Germinal center (tissue), 1 donor: ENCODE results near the gene RAC3.

Experiments
- DNase-seq: peaks from one replicate; pipeline ENCODE4 v3.0.0; 2012; ENCODE audit warnings: mixed read lengths, low spot score

RAC3 gene

DNA sequence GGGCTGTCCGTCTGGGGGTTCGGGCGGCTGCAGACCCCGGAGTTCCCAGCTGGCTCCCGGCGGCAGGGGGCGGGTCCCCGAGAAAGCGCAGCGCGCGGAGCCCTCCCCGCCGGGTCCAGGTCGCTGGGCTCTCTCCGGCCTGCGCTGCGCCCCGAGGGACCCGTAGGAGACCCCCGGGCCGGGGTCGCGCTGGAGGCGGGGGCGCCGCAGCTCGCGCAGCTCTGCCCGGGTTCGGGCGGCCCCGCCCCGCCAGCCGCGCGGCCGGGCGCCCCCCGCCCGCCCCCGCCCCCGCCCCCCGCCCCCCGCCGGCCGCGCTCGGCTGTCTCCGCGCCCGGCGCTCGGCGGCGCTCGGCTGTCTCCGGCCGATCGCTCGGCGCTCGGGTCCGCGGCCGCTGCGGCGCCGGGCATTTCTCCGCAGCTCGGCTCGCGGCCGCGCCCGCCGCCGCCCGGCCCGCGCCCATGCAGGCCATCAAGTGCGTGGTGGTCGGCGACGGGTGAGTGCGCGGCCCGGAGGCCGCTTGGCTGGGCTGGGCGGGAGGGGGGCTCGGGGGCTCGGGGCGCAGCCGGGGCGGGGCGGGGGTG lies at the start of gene RAC3:
Gene RAC3 (plus strand): TSS at position 376 of the 582 bp plus-strand sequence. CDS start 84 bp downstream, at position 460.
- DNase-seq: no peak

DNA sequence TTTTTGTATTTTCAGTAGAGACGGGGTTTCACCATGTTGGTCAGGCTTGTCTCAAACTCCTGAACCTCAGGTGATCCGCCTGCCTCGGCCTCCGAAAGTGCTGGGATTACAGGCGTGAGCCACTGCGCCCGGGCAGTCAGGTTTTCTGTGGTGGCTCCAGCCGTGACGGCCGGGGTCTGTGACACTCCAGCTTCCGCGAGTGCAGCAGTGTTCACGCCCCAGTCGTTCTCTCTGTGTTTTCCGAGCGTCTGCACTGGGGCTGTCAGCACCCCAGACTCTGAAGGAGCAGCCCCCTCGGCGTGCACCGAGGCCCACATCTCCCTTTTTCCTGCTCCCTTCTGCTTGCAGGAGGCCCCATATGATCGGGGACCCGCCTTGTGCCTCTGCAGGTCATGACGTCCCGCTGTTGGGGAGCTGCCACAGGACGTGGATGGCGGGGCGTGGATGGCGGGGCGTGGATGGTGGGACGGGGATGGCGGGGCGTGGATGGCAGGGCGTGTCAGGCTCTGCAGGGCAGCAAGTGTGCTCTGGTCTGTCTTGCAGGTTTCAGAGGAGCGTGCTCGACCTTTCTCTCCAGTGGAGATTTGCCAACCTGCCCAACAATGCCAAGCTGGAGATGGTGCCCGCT lies 48.4 kb upstream of the RAC3 start:
- DNase-seq: no peak

- DNase-seq: no peak
These were observed 47.7 kb upstream of the RAC3 start for GRCh38 chr17:81983639-81984373.

DNA sequence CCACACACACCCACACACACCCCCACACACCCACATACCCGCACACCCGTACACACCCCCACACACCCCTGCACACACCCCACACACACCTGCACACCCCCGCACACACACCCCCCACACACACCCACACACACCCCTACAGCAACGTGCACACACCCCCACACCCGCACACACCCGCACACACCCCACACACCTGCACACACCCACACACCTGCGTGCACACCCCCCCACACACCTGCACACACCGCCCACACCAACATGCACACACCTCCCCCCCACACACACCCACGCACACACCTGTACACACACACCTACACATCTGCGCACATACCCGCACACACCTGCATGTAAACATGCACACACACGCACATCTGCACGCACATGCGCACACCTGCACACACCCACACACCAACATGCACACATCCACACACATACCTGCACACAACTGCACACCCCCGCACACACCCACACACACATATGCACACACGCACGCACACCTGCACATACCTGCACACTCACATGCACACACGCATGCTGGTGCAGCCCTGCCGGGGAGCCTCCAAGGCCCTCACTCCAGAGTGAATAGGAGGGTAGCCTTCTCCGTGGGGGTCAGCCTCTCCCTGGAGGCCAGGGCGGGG lies 46.6 kb upstream of the RAC3 start:
- no peak for DNase-seq

DNA sequence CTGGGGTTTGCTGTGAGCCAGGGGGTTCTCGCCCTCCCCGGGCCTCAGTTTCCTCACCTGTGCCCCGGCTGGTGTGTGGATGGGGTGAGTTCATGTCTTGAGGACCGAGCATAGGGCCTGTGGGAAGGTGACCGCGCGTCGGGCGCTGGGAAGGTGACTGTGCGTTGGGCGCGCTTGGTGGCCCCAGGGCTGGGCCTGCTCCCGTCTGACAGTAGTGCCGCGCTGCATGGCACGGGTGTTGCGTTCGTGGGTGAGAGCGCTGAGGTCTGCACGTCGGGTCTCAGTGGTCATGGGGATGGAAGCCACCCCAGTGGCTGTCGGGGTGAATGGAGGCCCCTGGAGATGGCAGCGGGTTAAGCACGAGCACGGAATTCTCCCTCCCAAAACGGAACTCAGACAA lies 44.9 kb upstream of the RAC3 start:
- no peak for DNase-seq

DNA sequence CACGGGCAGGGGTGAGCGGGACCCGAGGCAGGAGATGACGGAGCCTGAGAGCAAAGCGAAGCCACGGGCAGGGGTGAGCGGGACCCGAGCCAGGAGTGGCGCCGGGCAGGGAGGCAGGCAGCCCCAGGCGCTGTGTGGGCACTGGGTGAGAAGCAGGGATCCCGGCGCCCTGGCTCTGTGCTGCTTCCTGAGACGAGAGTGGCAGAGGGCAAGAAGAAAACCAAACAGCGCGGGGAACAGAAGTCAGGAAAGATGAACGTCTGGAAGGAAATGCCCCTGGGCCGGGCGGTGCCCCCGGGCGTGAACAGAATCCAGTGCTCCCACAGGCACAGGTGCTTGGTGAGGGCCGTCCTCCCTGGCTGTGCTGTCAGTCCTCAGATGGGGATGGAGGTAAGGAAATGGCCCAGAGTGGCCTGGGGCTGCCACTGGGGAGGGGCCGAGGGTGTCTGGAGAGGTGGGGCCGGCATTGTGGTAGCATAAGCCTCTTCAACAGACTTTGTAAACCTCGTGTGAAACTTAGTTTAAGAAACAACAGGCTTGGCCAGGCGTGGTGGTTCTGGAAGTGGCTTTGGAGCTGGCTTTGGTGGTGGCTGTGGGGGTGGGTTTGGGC lies 44.2 kb upstream of the RAC3 start:
- no peak for DNase-seq

DNA sequence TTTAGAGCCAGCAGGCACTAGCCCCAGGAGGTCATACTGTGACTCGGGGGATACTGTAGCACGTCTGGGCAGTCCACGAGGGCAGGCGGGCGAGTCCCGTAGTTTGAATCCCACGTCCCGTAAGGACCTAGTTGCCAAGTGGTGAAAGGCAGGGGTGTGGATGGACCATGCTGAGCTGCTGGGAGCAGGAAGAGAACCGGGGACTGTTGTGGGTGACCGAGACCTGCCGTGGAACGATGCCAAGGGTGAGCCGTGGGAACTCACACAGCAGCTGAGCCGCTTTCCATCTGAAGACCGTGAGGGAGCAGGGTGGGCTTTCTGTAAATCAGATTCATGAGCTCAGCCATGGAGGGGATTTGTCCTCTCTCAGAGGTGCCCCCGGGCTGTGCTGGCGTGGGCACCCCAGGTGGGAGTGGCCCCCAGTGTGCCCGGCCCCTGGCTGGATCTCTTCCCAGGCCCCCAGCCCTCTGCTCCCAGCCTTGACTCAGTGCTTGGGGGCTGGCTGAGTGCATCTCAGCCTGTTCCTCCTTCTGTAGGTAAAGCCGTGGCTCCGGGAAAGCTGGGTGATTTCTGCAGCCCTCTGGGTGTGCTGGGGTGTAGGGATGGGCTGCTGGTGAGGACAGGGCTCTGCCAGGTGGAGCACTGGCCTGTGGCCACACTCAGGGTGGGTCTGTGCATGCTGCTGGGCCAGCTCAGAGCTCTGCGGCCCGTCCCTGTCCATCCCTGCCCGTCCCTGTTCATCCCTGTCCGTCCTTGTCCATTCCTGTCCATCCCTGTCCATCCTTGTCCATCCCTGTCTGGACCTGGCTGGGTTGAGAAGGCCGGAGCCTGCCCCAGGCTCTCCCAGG lies 40.4 kb upstream of the RAC3 start:
- no peak for DNase-seq

GRCh38 chr17:81991684-81992305 lies 39.7 kb upstream of the RAC3 start:
- no peak for DNase-seq

- no peak for DNase-seq
These were observed 39.0 kb upstream of the RAC3 start for GRCh38 chr17:81992306-81993102.

GRCh38 chr17:81993729-81994592 lies 37.5 kb upstream of the RAC3 start:
- DNase-seq: no peak

GRCh38 chr17:81994593-81995462 lies 36.6 kb upstream of the RAC3 start:
- no peak for DNase-seq

DNA sequence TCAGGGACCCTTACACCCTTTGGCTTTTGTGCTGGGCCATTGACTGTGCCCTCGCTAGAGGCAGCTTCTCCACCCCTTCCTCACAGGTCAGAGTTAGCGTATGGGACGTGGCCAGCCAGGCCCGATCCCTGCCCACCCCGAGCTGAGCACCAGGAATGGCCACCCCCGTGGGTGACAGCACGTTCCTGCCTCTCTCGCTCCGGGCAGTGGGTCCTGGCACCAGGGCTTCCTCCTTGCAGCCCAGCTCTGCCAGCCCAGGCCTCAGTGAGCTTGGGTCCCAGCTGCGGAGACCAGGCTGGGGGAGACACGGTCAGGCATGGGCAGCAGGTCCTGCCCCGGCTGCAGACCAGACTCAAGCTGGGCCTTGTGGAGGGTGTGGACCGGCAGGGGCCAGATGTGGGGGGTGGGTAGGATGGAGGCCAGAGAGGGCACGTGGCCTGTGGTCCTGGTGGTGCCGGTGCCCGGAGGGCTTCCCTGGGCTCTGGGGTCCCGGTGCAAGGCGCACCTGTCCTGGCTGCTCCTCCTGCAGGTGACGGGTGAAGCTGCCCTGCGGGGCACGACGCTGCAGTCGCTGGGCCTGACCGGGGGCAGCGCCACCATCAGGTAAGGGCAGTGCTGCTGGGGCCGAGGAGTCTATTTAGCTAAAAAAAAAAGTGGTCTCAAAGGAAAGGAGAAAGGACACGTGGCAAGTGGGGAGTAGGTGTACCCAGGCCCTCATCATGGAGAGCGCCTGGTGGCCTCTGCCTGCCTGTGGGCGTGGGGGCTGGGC lies 35.8 kb upstream of the RAC3 start:
- no peak for DNase-seq

DNA sequence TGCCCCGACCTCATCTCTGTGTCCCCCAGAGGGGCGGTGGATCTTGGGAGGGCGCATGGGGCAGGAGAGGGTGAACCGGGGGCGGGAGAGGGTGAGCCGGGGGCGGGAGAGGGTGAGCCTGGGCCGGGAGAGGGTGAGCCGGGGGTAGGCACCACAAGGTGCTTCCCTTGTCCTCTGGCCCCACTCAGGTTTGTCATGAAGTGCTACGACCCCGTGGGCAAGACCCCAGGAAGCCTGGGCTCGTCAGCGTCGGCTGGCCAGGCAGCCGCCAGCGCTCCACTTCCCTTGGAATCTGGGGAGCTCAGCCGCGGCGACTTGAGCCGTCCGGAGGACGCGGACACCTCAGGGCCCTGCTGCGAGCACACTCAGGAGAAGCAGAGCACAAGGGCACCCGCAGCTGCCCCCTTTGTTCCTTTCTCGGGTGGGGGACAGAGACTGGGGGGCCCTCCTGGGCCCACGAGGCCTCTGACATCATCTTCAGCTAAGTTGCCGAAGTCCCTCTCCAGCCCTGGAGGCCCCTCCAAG lies 35.2 kb upstream of the RAC3 start:
- no peak for DNase-seq

DNA sequence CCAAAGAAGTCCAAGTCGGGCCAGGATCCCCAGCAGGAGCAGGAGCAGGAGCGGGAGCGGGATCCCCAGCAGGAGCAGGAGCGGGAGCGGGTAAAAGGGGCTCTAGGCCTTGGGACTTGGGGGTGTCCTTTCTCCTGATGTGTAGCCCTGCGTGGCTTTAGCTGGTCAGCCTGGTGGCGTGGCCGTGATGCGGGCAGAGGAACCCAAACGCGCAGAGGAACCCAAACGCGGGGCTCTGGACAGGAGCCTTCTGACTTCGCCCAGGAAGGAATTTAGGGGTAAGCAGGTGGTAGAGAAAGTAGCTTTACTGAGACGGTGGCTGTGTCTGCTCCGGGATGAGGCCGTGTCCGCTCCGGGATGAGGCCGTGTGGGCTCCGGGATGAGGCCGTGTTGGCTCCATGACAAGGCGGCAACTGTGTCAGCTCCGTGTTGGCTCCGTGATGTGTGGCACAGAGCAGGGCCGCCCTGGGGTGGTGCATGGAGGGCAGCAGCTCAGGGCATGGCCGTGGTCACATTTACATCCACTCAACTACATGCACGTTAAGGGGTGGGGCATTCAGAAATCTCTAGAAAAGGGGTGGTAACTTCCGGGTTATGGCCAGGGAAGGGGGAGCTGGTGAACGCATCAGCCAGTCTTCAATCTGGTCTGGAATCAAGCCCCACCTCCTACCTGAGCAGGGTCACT lies 34.6 kb upstream of the RAC3 start:
- no peak for DNase-seq

GRCh38 chr17:81998212-81998611 lies 33.3 kb upstream of the RAC3 start:
- DNase-seq: no peak

DNA sequence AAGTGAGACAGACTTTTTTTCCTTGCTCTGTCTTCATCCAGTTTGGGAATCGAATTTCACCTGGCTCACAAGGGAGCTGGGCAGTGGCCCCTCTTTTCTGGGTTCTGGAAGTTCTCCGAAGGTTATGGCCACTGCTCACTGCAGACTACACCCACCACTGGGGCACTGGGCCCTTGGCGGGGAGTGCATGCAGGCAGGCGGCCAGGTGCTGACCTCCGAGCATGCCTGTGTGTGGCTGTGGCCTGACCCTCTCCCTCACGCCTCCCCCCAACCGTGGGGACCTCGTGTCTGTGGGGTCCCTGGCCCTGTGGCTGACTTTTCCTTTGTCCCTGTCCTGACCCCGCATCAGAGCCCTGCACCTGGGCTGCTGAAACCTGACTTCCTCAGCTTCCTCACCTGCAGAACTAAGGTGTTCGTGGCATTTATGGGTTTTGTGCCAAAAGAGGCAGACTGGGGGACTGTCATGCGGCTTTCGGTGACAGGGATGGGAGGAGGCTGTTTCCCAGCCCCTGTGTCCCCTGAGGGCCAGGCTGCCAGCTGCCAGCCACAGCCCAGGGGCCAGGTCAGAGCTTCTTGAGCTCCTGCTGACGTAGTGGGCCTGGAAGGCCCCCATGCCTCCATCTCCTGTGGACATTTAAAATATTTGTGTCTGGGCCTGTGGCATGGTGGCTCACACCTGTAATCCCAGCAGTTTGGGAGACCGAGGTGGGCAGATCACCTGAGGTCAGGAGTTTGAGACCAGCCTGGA lies 32.6 kb upstream of the RAC3 start:
- DNase-seq: no peak
